Neural progenitor cell (in vitro differentiated cells): Measurements from ENCODE around the gene L2HGDH. TPM values are rescaled to one million over a fixed set of nuclear protein-coding genes. Genes with fewer than 3 reads are reported as not detected.

Experiments used
- DNase-seq: peaks from one replicate; pipeline ENCODE4 v3.0.0-alpha.2; 2016; ENCODE audit warnings: low spot score
- H2AFZ ChIP-seq: fragments of 200-600 bp; sonication (generic); replicated peaks from 2 replicates; pipeline ENCODE4 v1.6.1; 2016; ENCODE audit warnings: antibody characterized with exemption
- H3F3A ChIP-seq: fragments of 200-600 bp; sonication (generic); 2 replicates; pipeline ENCODE4 v1.6.1; 2016; ENCODE audit warnings: antibody characterized with exemption, low read depth
- H3K27ac ChIP-seq: fragments of 200-600 bp; sonication (generic); 2 replicates; pipeline ENCODE4 v1.5.1; 2016; ENCODE audit warnings: mild to moderate bottlenecking
- H3K27me3 ChIP-seq: fragments of 200-600 bp; sonication (generic); 2 replicates; pipeline ENCODE4 v1.6.1; 2016; ENCODE audit warnings: mild to moderate bottlenecking, moderate library complexity
- H3K36me3 ChIP-seq: fragments of 200-600 bp; sonication (generic); 2 replicates; pipeline ENCODE4 v1.5.1; 2016
- H3K4me1 ChIP-seq: fragments of 200-600 bp; sonication (generic); 2 replicates; pipeline ENCODE4 v1.6.1; 2016; ENCODE audit warnings: mixed run types
- H3K4me2 ChIP-seq: fragments of 200-600 bp; sonication (generic); 2 replicates; pipeline ENCODE4 v1.6.1; 2016
- H3K4me3 ChIP-seq: fragments of 200-600 bp; sonication (generic); 2 replicates; pipeline ENCODE4 v1.5.1; 2016
- H3K79me2 ChIP-seq: fragments of 200-600 bp; sonication (generic); 2 replicates; pipeline ENCODE4 v1.6.1; 2016; ENCODE audit warnings: low read depth
- H3K9ac ChIP-seq: fragments of 200-600 bp; sonication (generic); 2 replicates; pipeline ENCODE4 v1.6.1; 2016
- H3K9me3 ChIP-seq: fragments of 200-600 bp; sonication (generic); 2 replicates; pipeline ENCODE4 v1.5.1; 2016; ENCODE audit warnings: low read depth
- H4K20me1 ChIP-seq: fragments of 200-600 bp; sonication (generic); 2 replicates; pipeline ENCODE4 v1.6.1; 2016; ENCODE audit warnings: low read depth
- H3K27ac Mint-ChIP-seq: 3 replicates; pipeline ENCODE4 v1.8.0; 2021; ENCODE audit warnings: mixed read lengths
- H3K27me3 Mint-ChIP-seq: 2 replicates; pipeline ENCODE4 v1.8.0; 2022; ENCODE audit warnings: low read depth, mild to moderate bottlenecking, inconsistent platforms, moderate library complexity, mixed read lengths; ENCODE audit not compliant: insufficient read depth
- H3K36me3 Mint-ChIP-seq: 3 replicates; pipeline ENCODE4 v1.8.0; 2021; ENCODE audit warnings: mixed read lengths
- H3K4me1 Mint-ChIP-seq: 3 replicates; pipeline ENCODE4 v1.8.0; 2021; ENCODE audit warnings: mixed read lengths
- H3K4me3 Mint-ChIP-seq: 3 replicates; pipeline ENCODE4 v1.8.0; 2021; ENCODE audit warnings: mild to moderate bottlenecking, moderate library complexity, mixed read lengths
- H3K9me3 Mint-ChIP-seq: 3 replicates; pipeline ENCODE4 v1.8.0; 2020; ENCODE audit warnings: mixed read lengths
- CTCF ChIP-seq: fragments of 200-600 bp; sonication (generic); IDR thresholded peaks from 2 replicates; pipeline ENCODE4 v1.5.1; 2017; ENCODE audit warnings: antibody characterized with exemption, mild to moderate bottlenecking
- EZH2 ChIP-seq: fragments of 200-600 bp; sonication (generic); IDR thresholded peaks from 2 replicates; pipeline ENCODE4 v1.6.1; 2017; ENCODE audit warnings: antibody characterized with exemption, mild to moderate bottlenecking, moderate library complexity
- EZH2phosphoT487 ChIP-seq: fragments of 200-600 bp; sonication (generic); IDR thresholded peaks from 2 replicates; pipeline ENCODE4 v1.6.1; 2017; ENCODE audit warnings: antibody characterized with exemption
- total RNA-seq: library from RNA; depleted of rRNA; stranded (reverse); fragments of >200 nt; gene quantifications from 2 replicates; pipeline ENCODE4 v1.2.3, GENCODE V29; 2015; ENCODE audit warnings: low replicate concordance

Gene L2HGDH
- total RNA-seq, 1 donor from 2014 or later: 14.0 TPM

GRCh38 chr14:50355692-50356091 is 43.7 kb upstream of the L2HGDH start:
- DNase-seq: no peak
- H3K4me3 ChIP-seq: no peak overlapping the region
- no peaks in the 10 kb centered on the region for H3K36me3 ChIP-seq
- H3K9me3 ChIP-seq: no peaks in the 10 kb centered on the region
- Mint-ChIP-seq H3K9me3 (no peaks in the 10 kb centered on the region), H3K4me1 (peaks cover 6% of the 10 kb centered on the region), H3K4me3 (no peak overlapping the region), H3K36me3 (no peaks in the 10 kb centered on the region), H3K27me3 (peaks cover 8% of the 10 kb centered on the region), H3K27ac (no peak overlapping the region)
- H3K27ac ChIP-seq: no peak overlapping the region
- no peak overlapping the region for H3K9ac ChIP-seq
- H3K4me2 ChIP-seq: no peak overlapping the region
- no peak overlapping the region for H2AFZ ChIP-seq
- H4K20me1 ChIP-seq: no peaks in the 10 kb centered on the region
- H3K4me1 ChIP-seq: peaks cover 9% of the 10 kb centered on the region
- H3K27me3 ChIP-seq: no peaks in the 10 kb centered on the region
- H3F3A ChIP-seq: peaks cover 5% of the 10 kb centered on the region
- TF ChIP-seq EZH2: no peak
- TF ChIP-seq CTCF: no peak
- TF ChIP-seq EZH2phosphoT487: no peak
- no peaks in the 10 kb centered on the region for H3K79me2 ChIP-seq

- TF ChIP-seq EZH2 (no peak), CTCF (no peak), EZH2phosphoT487 (no peak)
- no peak overlapping the region for H3K4me2 ChIP-seq
- Mint-ChIP-seq H3K36me3 (no peaks in the 10 kb centered on the region), H3K27me3 (peaks cover 8% of the 10 kb centered on the region), H3K4me1 (peaks cover 6% of the 10 kb centered on the region), H3K27ac (no peak overlapping the region), H3K4me3 (no peak overlapping the region), H3K9me3 (no peaks in the 10 kb centered on the region)
- no peaks in the 10 kb centered on the region for H3K27me3 ChIP-seq
- H3F3A ChIP-seq: peaks cover 5% of the 10 kb centered on the region
- H3K9me3 ChIP-seq: no peaks in the 10 kb centered on the region
- H3K4me3 ChIP-seq: no peak overlapping the region
- H3K9ac ChIP-seq: no peak overlapping the region
- peaks cover 9% of the 10 kb centered on the region for H3K4me1 ChIP-seq
- no peaks in the 10 kb centered on the region for H4K20me1 ChIP-seq
- no peak overlapping the region for H2AFZ ChIP-seq
- no peak overlapping the region for H3K27ac ChIP-seq
- no peak for DNase-seq
- H3K79me2 ChIP-seq: no peaks in the 10 kb centered on the region
- no peaks in the 10 kb centered on the region for H3K36me3 ChIP-seq
Observed at GRCh38 chr14:50354527-50354926, 42.5 kb upstream of the L2HGDH start.

- Histone ChIP-seq H3K9ac (no peak overlapping the region), H3F3A (peaks cover 3% of the 10 kb centered on the region), H3K4me3 (no peak overlapping the region), H3K9me3 (no peaks in the 10 kb centered on the region), H3K36me3 (no peaks in the 10 kb centered on the region), H4K20me1 (no peaks in the 10 kb centered on the region), H2AFZ (no peak overlapping the region), H3K4me1 (peaks cover 8% of the 10 kb centered on the region), H3K4me2 (no peak overlapping the region), H3K27me3 (no peaks in the 10 kb centered on the region), H3K79me2 (no peaks in the 10 kb centered on the region), H3K27ac (no peak overlapping the region)
- Mint-ChIP-seq H3K27ac (no peak overlapping the region), H3K9me3 (no peaks in the 10 kb centered on the region), H3K4me3 (no peak overlapping the region), H3K27me3 (peaks cover 5% of the 10 kb centered on the region), H3K4me1 (peaks cover 6% of the 10 kb centered on the region), H3K36me3 (no peaks in the 10 kb centered on the region)
- TF ChIP-seq EZH2phosphoT487: no peak
- TF ChIP-seq EZH2: no peak
- no peak for TF ChIP-seq CTCF
- no peak for DNase-seq
Observed at GRCh38 chr14:50353126-50353525, 41.1 kb upstream of the L2HGDH start.

GRCh38 chr14:50352584-50352983 is 40.6 kb upstream of the L2HGDH start:
- Histone ChIP-seq H3K4me3 (no peak overlapping the region), H3K79me2 (no peaks in the 10 kb centered on the region), H3F3A (no peaks in the 10 kb centered on the region), H4K20me1 (no peaks in the 10 kb centered on the region), H3K4me2 (no peak overlapping the region), H3K9ac (no peak overlapping the region), H3K9me3 (no peaks in the 10 kb centered on the region), H3K36me3 (no peaks in the 10 kb centered on the region), H2AFZ (no peak overlapping the region), H3K27me3 (no peaks in the 10 kb centered on the region), H3K4me1 (peaks cover 3% of the 10 kb centered on the region), H3K27ac (no peak overlapping the region)
- no peak for DNase-seq
- TF ChIP-seq EZH2 (no peak), CTCF (no peak), EZH2phosphoT487 (no peak)
- Mint-ChIP-seq H3K4me1 (peaks cover 6% of the 10 kb centered on the region), H3K27me3 (no peaks in the 10 kb centered on the region), H3K27ac (no peak overlapping the region), H3K36me3 (no peaks in the 10 kb centered on the region), H3K9me3 (no peaks in the 10 kb centered on the region), H3K4me3 (no peak overlapping the region)
